ENCODE measurements around the gene R3HDM4.

Gene R3HDM4

GRCh38 chr19:947090-947706, 34.2 kb upstream of the R3HDM4 start:
- no peak for FAIRE-seq

- FAIRE-seq: no peak
These were observed 32.6 kb upstream of the R3HDM4 start for GRCh38 chr19:945401-946252.

- no peak for FAIRE-seq
These were observed 31.7 kb upstream of the R3HDM4 start for GRCh38 chr19:944663-945241.

- FAIRE-seq: no peak
These were observed 31.1 kb upstream of the R3HDM4 start for GRCh38 chr19:944171-944567.

GRCh38 chr19:943551-944170, 30.6 kb upstream of the R3HDM4 start:
- no peak for FAIRE-seq

GRCh38 chr19:942133-942645, 29.2 kb upstream of the R3HDM4 start:
- no peak for FAIRE-seq

- FAIRE-seq: no peak
These were observed 28.5 kb upstream of the R3HDM4 start for GRCh38 chr19:941292-942132.

- FAIRE-seq: no peak
These were observed 27.7 kb upstream of the R3HDM4 start for GRCh38 chr19:940591-941291.

- FAIRE-seq: no peak
These were observed 26.9 kb upstream of the R3HDM4 start for GRCh38 chr19:939922-940321.

GRCh38 chr19:939439-939838, 26.4 kb upstream of the R3HDM4 start:
- FAIRE-seq: no peak

GRCh38 chr19:938233-938923, 25.4 kb upstream of the R3HDM4 start:
- no peak for FAIRE-seq

GRCh38 chr19:937259-937694, 24.3 kb upstream of the R3HDM4 start:
- FAIRE-seq: no peak

GRCh38 chr19:936175-936546, 23.1 kb upstream of the R3HDM4 start:
- no peak for FAIRE-seq

GRCh38 chr19:934865-935479, 22.0 kb upstream of the R3HDM4 start:
- no peak for FAIRE-seq

- FAIRE-seq: no peak
These were observed 21.3 kb upstream of the R3HDM4 start for GRCh38 chr19:934197-934840.

GRCh38 chr19:933553-933882, 20.5 kb upstream of the R3HDM4 start:
- no peak for FAIRE-seq

GRCh38 chr19:932648-933552, 19.9 kb upstream of the R3HDM4 start:
- no peak for FAIRE-seq

GRCh38 chr19:931860-932647, 19.0 kb upstream of the R3HDM4 start:
- no peak for FAIRE-seq

All from G401.6 (cell line).